ENCODE measurements around the gene SPPL3.
"Not testable (repeated sequence)": the region's sequence is repeated elsewhere in the genome, so short reads cannot be mapped to it uniquely, and the experiment has no call there.

Gene SPPL3

GRCh38 chr12:120844297-120844696 lies 59.9 kb downstream of the SPPL3 start:
- DNase-seq (ENCODE audit: low spot score), result no peak

DNA sequence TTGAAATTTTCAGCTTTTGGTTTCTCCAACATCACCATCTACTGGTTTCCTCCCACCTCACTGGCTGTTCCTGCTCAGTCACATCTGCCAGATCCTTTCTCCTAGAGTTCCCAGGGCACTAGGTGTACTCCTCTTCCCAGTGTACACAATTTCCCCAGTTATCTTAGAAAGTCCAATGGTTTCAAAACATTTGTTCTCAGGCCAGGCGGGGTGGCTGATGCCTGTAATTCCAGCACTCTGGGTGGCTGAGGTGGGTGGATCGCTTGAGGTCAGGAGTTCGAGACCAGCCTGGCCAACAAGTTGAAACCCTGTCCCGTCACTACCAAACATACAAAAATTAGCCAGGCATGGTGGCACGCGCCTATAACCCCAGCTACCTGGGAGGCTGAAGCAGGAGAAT lies 60.7 kb downstream of the SPPL3 start:
- DNase-seq (ENCODE audit: low spot score), result no peak

DNA sequence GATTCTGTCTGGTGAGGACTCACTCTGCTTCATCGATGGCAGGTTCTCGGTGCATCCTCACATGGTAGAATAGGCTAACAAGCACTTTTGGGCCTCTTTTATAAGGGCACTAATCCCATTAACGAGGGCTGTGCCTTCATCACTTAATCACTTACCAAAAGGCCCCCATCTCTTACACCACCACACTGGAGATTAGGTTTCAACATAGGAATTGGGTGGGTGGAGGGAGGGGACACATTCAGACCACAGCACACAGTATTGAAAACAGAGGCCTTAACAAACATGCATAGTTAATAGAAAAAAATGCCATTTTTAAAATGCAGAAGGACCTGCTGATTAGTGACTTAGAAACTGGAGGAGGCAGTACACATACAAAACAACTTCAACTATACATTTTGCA lies 61.6 kb downstream of the SPPL3 start:
- DNase-seq (ENCODE audit: low spot score), result no peak

DNA sequence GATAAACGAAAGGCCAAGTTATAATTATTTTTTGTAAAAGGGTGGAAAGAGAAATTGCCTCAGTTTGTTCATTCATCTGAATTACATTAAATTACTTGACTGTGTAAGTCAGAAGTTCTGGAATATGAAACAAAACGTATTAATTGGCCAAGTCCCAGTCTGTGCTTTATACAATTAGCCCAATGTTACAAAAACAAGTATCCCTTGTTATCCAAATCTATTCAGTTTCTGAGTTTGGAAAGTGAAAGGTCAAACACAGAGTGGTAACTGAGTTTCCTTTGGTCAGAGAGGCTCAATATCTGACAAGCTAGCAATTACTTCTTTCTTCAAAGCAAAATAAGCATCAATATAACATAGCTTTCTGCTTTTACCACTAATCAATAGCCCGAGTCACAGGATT lies 62.6 kb downstream of the SPPL3 start:
- no peak for DNase-seq (ENCODE audit: low spot score)

DNA sequence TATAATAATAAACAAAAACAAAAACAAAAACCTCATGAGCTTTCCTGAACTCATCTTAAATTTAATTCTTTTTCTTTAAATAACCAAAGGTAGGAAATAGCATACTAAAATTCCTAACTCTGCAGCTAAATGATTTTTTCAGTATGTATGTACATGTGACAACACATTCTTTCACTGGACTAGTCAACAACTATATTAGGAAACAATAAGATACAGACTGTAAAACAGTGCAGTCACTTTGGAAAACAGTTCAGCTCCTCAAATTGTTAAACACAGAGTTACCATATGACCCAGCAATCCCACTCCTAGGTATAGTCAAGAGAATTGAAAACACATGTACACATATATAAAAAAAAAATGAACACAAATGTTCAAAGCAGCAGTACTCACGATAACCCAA lies 64.7 kb downstream of the SPPL3 start:
- no peak for DNase-seq (ENCODE audit: low spot score)

DNA sequence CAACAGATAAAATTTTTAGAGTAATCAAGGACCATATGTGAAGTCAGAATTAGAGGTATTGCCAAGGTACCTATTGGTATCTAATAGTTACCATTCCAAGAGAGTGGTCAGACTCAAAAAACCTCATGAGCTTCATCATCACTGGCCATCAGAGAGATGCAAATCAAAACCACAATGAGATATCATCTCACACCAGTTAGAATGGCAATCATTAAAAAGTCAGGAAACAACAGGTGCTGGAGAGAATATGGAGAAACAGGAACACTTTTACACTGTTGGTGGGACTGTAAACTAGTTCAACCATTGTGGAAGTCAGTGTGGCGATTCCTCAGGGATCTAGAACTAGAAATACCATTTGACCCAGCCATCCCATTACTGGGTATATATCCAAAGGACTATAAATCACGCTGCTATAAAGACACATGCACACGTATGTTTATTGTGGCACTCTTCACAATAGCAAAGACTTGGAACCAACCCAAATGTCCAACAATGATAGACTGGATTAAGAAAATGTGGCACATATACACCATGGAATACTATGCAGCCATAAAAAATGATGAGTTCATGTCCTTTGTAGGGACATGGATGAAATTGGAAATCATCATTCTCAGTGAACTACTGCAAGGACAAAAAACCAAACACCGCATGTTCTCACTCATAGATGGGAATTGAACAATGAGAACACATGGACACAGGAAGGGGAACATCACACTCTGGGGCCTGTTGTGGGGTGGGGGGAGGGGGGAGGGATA lies 65.4 kb downstream of the SPPL3 start:
- DNase-seq (ENCODE audit: low spot score), result not testable (repeated sequence)

DNA sequence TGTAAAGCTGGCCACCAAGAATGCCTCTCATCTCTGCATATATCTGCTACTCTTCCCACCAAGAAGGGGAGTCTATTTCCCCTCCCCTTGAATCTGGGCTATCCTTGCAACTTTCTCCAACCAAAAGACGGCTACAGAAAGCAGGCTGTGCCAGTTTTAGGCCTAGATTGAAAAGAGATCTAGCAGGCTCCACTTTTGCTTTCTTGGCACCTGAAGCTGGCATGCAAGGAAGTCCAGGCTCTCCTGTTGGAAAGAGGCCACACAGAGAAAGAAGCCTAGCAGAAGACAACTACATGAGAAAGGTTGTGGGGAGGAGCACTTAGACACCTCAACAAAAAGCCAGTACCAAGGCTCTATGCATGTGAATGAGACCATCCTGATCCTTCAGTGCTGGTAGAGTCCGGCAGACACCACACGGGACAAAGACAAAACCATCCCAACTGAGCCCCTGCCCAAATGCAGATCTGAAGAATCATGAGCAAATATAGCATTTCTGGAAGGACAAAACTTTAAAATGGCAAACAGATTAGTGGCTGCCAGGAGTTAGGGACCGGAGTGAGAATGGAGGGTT lies 68.0 kb downstream of the SPPL3 start:
- DNase-seq (ENCODE audit: low spot score), result no peak

DNA sequence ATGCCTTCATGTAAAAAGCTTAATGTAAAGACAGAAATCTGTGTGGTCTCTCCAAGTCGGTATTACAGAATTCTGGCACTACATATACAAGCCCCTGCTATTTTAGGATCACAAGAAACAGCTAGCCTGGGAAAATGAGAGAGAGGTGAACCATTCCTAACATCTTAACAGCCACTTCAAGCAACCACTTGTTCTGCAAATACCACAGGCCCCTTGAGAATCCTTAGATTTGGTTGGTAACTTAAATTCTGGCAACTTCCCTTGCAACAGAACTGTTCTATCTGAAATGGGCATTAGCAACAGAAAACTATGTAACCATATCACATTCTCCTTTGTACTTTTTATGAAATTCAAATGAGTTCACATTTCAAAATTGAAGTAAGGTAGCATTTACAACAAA lies 68.5 kb downstream of the SPPL3 start:
- no peak for DNase-seq (ENCODE audit: low spot score)

- no peak for DNase-seq (ENCODE audit: low spot score)
Observed at GRCh38 chr12:120835304-120835612, 68.9 kb downstream of the SPPL3 start.

- DNase-seq (ENCODE audit: low spot score), result no peak
Observed at GRCh38 chr12:120834489-120835303, 69.5 kb downstream of the SPPL3 start.

- no peak for DNase-seq (ENCODE audit: low spot score)
Observed at GRCh38 chr12:120833849-120834248, 70.3 kb downstream of the SPPL3 start.

DNA sequence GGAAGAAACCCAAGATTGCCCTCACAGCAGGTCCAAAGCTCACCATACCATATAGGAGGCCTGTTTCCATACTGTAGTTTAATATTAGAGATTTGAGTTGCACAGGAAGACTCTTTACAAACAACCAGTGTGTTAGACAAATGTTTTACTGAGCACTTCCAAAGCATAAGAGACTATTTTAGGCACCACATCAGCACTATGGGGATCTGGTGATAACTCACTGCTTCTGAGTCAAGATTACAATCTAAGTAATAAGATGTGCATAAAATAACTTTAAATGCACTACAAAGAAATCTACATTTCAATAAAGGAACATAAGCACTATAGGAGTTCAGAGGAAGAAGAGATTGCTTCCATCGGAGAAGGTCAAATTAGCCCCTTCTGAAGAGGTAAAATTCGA lies 71.4 kb downstream of the SPPL3 start:
- DNase-seq (ENCODE audit: low spot score), result no peak

GRCh38 chr12:120831648-120832267 lies 72.4 kb downstream of the SPPL3 start:
- no peak for DNase-seq (ENCODE audit: low spot score)

GRCh38 chr12:120830966-120831365 lies 73.2 kb downstream of the SPPL3 start:
- DNase-seq (ENCODE audit: low spot score), result no peak

DNA sequence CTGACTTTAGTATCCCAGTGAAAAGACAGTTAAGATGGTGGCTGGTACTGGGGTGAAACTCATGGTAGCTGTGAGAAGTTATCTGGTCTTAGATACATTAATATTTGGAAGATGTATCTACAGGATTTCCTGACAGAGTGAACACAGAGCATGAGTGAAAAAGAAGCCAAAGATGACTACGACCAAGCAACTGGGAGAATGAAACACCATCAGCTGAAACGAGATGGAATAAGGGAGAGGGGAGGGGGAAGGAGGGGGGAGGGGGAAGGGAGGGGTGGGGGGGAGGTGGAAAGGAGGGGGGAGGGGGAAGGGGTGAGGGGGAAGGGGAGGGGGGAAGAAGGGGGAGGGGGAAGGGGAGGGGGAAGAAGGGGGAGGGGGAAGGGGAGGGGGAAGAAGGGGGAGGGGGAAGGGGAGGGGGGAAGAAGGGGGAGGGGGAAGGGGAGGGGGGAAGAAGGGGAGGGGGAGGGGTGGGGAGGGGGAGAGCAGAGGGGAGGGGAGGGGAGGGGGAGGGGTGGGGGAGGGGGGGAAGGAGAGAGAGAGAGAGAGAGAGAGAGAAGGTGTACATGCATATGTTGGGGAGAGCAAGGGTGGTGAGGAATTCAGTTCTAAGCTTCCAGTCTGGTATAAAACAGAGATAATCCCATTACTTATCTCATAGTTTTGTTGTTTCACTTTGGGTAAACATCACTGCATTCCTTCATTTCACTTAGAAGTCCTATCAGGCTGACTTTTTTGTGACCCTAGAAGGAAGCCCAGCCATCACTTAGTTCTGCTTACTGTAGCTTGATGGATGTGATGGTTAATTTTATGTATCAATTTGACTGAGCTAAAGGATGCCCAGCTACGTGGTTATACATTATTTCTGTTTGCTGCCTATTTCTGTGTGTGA lies 73.9 kb downstream of the SPPL3 start:
- DNase-seq (ENCODE audit: low spot score), result no peak

DNA sequence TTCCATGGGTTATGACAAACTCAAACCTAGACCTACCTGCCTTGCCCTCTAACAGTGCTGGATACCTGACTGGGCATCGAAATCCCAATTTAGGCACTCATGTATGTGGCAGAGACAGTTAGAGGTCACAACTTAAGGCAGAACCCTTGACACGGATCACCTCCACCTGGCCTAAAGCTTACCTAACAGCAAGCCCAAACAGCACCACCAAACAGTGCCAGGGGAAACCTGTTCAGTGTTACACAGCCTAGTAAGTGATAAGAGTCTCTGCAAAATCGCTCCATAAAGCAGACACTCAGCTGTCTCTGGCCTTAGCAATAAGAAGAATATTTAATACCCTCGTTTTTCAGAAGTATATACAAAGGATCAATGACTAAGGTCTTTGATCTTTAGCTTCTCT lies 77.8 kb downstream of the SPPL3 start:
- no peak for DNase-seq (ENCODE audit: low spot score)

DNA sequence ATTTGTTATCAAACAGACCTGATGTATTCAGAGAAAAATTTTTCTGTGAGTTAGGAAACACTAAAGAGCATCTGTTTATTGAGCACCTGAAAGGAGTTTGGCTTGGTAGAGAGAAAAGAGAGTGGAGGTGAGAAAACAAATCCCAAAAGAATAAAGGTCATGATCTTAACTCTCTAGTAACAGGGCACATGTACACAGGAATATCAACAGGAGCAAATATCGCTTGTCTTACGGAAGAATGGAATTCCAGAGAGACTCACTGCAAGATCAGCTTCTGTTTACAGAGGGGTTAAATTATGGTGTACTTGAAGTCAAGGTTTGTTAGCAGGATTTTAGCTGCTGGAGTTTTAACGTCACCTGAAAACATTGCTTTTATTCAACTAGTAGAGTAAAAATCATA lies 78.8 kb downstream of the SPPL3 start:
- no peak for DNase-seq (ENCODE audit: low spot score)

GRCh38 chr12:120822832-120823503 lies 81.2 kb downstream of the SPPL3 start:
- no peak for DNase-seq (ENCODE audit: low spot score)

GRCh38 chr12:120821878-120822277 lies 82.3 kb downstream of the SPPL3 start:
- no peak for DNase-seq (ENCODE audit: low spot score)

GRCh38 chr12:120820884-120821510 lies 83.2 kb downstream of the SPPL3 start:
- DNase-seq (ENCODE audit: low spot score), result peak; percentile 22

- DNase-seq (ENCODE audit: low spot score), result no peak
Observed at GRCh38 chr12:120818416-120818815, 85.7 kb downstream of the SPPL3 start.

Data from CD4-positive, alpha-beta T cell treated with Interleukin-6 at 100 ng/mL for 8 hours (primary cell).